Cerebellar cortex (tissue), 1 donor: ENCODE measurements around the gene EWSR1.
A peak's percentile ranks its signal among the peaks of the same experiment; 100 is the strongest.

ENCODE experiments used
- DNase-seq: peaks from one replicate; pipeline ENCODE4 v3.0.0-alpha.2; 2015; ENCODE audit warnings: low spot score

The EWSR1 gene

GRCh38 chr22:29306835-29307595, 38.9 kb downstream of the EWSR1 start:
- DNase-seq = peak; percentile 73

- no peak for DNase-seq
Observed at GRCh38 chr22:29307596-29308147, 39.6 kb downstream of the EWSR1 start.

- DNase-seq = no peak
Observed at GRCh38 chr22:29308148-29308790, 40.2 kb downstream of the EWSR1 start.

- no peak for DNase-seq
Observed at GRCh38 chr22:29308791-29309262, 40.8 kb downstream of the EWSR1 start.

- no peak for DNase-seq
Observed at GRCh38 chr22:29309332-29310064, 41.4 kb downstream of the EWSR1 start.

GRCh38 chr22:29310065-29310862, 42.2 kb downstream of the EWSR1 start:
- no peak for DNase-seq

- peak; percentile 69 for DNase-seq
Observed at GRCh38 chr22:29310863-29311339, 42.8 kb downstream of the EWSR1 start.

- no peak for DNase-seq
Observed at GRCh38 chr22:29311464-29312217, 43.6 kb downstream of the EWSR1 start.

- no peak for DNase-seq
Observed at GRCh38 chr22:29312218-29313125, 44.4 kb downstream of the EWSR1 start.

- DNase-seq = no peak
Observed at GRCh38 chr22:29313126-29313575, 45.1 kb downstream of the EWSR1 start.

GRCh38 chr22:29313576-29314466, 45.8 kb downstream of the EWSR1 start:
- DNase-seq = no peak

GRCh38 chr22:29314537-29315285, 46.6 kb downstream of the EWSR1 start:
- no peak for DNase-seq

- no peak for DNase-seq
Observed at GRCh38 chr22:29315286-29316140, 47.4 kb downstream of the EWSR1 start, which contains the start of gene RASL10A. Gene RASL10A (minus strand): TSS chr22:29315697. CDS start chr22:29315246, 451 bp downstream.

GRCh38 chr22:29316141-29316828, 48.2 kb downstream of the EWSR1 start:
- no peak for DNase-seq

- no peak for DNase-seq
Observed at GRCh38 chr22:29317827-29318454, 49.9 kb downstream of the EWSR1 start.

GRCh38 chr22:29319072-29319471, 51.0 kb downstream of the EWSR1 start:
- DNase-seq = no peak
